ENCODE results near the gene LRRC14B.
"Not testable (repeated sequence)": the region's sequence is repeated elsewhere in the genome, so short reads cannot be mapped to it uniquely, and the experiment has no call there.

LRRC14B gene

GRCh38 chr5:208449-209114 is 17.3 kb downstream of the LRRC14B start:
- DNase-seq (ENCODE audit: low spot score) = no peak

- no peak for DNase-seq (ENCODE audit: low spot score)
Observed at GRCh38 chr5:213803-214395, 22.6 kb downstream of the LRRC14B start.

GRCh38 chr5:215256-215655 is 24.0 kb downstream of the LRRC14B start:
- not testable (repeated sequence) for DNase-seq (ENCODE audit: low spot score)

- DNase-seq (ENCODE audit: low spot score) = not testable (repeated sequence)
Observed at GRCh38 chr5:216076-216475, 24.8 kb downstream of the LRRC14B start.

- DNase-seq (ENCODE audit: low spot score) = peak; percentile 99
Observed at GRCh38 chr5:217494-218456, 26.5 kb downstream of the LRRC14B start, which contains the start of the genes CCDC127 and SDHA. Gene CCDC127 (minus strand): TSS chr5:218153. CDS start chr5:216849, 1,304 bp downstream. Gene SDHA (plus strand): TSS chr5:218320. CDS start chr5:218356, 36 bp downstream.

GRCh38 chr5:218457-219291 is 27.4 kb downstream of the LRRC14B start:
- peak; percentile 46 for DNase-seq (ENCODE audit: low spot score)

GRCh38 chr5:219460-219863 is 28.2 kb downstream of the LRRC14B start:
- peak; percentile 61 for DNase-seq (ENCODE audit: low spot score)

GRCh38 chr5:219991-220390 is 28.7 kb downstream of the LRRC14B start:
- DNase-seq (ENCODE audit: low spot score) = peak; percentile 69

GRCh38 chr5:222951-223715 is 31.8 kb downstream of the LRRC14B start:
- DNase-seq (ENCODE audit: low spot score) = not testable (repeated sequence)

- DNase-seq (ENCODE audit: low spot score) = no peak
Observed at GRCh38 chr5:223791-224190, 32.5 kb downstream of the LRRC14B start.

- DNase-seq (ENCODE audit: low spot score) = no peak
Observed at GRCh38 chr5:225334-225733, 34.0 kb downstream of the LRRC14B start.

GRCh38 chr5:227375-227774 is 36.1 kb downstream of the LRRC14B start:
- DNase-seq (ENCODE audit: low spot score) = not testable (repeated sequence)

- no peak for DNase-seq (ENCODE audit: low spot score)
Observed at GRCh38 chr5:228886-229285, 37.6 kb downstream of the LRRC14B start.

- no peak for DNase-seq (ENCODE audit: low spot score)
Observed at GRCh38 chr5:230711-231110, 39.4 kb downstream of the LRRC14B start.

- no peak for DNase-seq (ENCODE audit: low spot score)
Observed at GRCh38 chr5:231661-232060, 40.4 kb downstream of the LRRC14B start.

- not testable (repeated sequence) for DNase-seq (ENCODE audit: low spot score)
Observed at GRCh38 chr5:233426-233825, 42.1 kb downstream of the LRRC14B start.

GRCh38 chr5:234450-234849 is 43.2 kb downstream of the LRRC14B start:
- DNase-seq (ENCODE audit: low spot score) = no peak

- DNase-seq (ENCODE audit: low spot score) = not testable (repeated sequence)
Observed at GRCh38 chr5:235527-235926, 44.2 kb downstream of the LRRC14B start.

- DNase-seq (ENCODE audit: low spot score) = not testable (repeated sequence)
Observed at GRCh38 chr5:237931-238330, 46.6 kb downstream of the LRRC14B start.

GRCh38 chr5:240550-240949 is 49.3 kb downstream of the LRRC14B start:
- not testable (repeated sequence) for DNase-seq (ENCODE audit: low spot score)

Data from NAMALWA (cell line).